ENCODE results near the gene TMEM248.
"Not testable (repeated sequence)": the region's sequence is repeated elsewhere in the genome, so short reads cannot be mapped to it uniquely, and the experiment has no call there.

TMEM248 gene

DNA sequence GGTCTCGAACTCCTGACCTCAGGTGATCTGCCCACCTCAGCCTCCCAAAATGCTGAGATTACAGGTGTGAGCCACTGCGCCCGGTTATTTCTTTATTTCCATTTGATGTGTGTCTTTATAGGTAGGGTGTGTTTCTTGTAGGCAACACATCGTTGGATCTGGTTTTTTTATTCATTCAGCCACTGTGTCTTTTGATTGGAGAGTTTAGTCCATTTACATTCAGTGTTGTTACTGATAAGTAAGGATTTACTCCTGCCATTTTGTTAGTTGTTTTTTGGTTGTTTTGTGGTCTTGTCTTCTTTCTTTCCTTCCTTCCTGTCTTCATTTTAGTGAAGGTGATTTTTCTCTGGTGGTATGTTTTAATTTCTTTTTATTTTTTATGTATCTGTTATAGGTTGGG, 16.9 kb downstream of the TMEM248 start:
- DNase-seq: no peak
- in situ Hi-C loops (cut with MboI; ENCODE audit: low pct_unique_long_range_greater_than_20kb, low sequenced_read_pairs): no loop called here

DNA sequence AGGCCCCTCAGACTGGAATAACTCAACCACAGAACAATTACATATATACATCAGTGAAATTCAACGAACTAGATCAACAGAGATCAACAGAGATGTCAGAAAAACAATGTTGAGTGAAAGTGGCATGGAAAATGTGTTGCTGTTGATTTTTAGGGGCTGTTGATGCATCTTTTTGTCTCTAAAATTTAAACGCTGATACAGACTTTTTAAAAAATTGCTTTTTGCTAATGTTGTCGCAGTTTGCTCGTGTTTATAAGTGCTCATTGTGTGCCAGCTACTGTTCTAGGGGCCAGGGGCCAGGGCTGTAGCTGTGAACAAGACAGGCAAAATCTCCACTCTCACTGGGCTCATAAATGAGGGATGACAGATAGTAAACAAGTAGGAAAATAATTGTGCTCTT, 18.3 kb downstream of the TMEM248 start:
- no peak for DNase-seq
- in situ Hi-C loops (cut with MboI; ENCODE audit: low pct_unique_long_range_greater_than_20kb, low sequenced_read_pairs): no loop called here

DNA sequence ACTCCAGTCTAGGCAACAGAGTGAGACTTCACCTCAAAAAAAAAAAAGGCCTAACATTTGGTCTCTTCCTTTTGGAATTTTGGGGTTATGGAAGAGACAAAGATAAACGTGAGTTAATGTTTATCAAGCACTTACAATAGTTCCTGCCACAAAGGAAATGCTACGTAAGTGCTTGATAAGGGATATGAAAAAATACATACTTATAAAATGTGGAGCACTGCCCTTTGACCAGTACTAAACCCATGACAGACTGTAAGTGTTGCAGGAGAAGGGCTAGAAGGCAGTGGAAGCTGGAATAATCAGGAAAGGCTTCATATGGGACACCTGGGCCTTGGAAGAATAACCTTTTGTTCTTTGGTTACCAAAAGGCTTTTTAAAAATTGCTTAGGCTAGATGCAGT, 25.5 kb downstream of the TMEM248 start:
- in situ Hi-C loops (cut with MboI; ENCODE audit: low pct_unique_long_range_greater_than_20kb, low sequenced_read_pairs): no loop called here
- no peak for DNase-seq

DNA sequence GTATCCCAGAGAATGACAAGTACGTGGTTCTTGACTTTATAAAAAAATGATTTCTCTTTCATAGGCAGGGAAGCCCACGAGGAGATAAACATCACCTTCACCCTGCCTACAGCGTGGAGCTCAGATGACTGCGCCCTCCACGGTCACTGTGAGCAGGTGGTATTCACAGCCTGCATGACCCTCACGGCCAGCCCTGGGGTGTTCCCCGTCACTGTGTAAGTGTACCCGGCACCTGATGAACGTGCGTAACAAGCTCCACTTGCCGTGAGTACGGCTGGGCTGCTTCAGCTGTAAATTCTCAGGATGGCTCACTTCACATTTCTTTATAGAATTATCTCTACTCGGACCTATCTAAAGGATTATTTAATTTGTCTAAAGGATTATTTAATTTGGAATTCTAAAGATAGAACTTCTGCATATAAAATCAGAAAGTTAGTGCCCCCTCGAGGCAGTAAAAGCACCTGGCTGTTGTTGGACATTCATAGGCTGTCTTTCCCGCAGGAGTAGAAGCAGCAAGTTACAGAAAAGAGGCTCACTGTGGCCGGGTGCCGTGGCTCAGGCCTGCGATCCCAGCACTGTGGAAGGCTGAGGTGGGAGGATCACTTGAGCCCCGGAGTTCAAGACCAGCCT, 27.6 kb downstream of the TMEM248 start:
- in situ Hi-C loops (cut with MboI; ENCODE audit: low pct_unique_long_range_greater_than_20kb, low sequenced_read_pairs): no loop called here

DNA sequence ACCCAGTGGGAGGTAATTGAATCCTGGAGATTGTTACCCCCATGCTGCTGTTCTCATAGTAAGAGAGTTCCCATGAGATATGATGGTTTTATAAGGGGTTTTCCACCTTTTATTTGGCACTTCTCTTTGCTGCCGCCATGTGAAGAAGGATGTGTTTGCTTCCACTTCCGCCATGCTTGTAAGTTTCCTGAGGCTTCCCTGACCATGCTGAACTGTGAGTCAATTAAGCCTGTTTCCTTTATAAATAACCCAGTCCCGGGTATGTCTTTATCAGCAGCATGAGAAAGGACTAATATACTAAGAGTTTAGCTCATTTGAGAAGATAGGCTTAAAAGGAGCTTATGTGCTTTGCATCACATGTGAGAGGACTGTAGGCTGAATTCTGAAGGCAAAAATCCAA, 29.3 kb downstream of the TMEM248 start:
- DNase-seq: no peak
- in situ Hi-C loops (cut with MboI; ENCODE audit: low pct_unique_long_range_greater_than_20kb, low sequenced_read_pairs): no loop called here

More for the DNA sequence above, 27.6 kb downstream of the TMEM248 start:
- DNase-seq: no peak

DNA sequence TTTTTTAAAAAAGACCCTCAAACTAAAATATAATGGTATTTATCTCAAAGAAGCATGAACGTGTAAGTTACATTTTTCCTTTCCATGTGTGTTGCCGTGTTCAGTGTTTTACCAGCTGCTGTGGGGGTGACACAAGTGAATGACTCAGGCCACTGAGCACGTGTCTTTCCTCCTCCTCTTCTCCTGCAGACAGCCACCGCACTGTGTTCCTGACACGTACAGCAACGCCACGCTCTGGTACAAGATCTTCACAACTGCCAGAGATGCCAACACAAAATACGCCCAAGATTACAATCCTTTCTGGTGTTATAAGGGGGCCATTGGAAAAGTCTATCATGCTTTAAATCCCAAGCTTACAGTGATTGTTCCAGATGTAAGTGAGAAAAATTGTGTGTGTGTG, 29.7 kb downstream of the TMEM248 start:
- in situ Hi-C loops (cut with MboI; ENCODE audit: low pct_unique_long_range_greater_than_20kb, low sequenced_read_pairs): no loop called here
- no peak for DNase-seq

DNA sequence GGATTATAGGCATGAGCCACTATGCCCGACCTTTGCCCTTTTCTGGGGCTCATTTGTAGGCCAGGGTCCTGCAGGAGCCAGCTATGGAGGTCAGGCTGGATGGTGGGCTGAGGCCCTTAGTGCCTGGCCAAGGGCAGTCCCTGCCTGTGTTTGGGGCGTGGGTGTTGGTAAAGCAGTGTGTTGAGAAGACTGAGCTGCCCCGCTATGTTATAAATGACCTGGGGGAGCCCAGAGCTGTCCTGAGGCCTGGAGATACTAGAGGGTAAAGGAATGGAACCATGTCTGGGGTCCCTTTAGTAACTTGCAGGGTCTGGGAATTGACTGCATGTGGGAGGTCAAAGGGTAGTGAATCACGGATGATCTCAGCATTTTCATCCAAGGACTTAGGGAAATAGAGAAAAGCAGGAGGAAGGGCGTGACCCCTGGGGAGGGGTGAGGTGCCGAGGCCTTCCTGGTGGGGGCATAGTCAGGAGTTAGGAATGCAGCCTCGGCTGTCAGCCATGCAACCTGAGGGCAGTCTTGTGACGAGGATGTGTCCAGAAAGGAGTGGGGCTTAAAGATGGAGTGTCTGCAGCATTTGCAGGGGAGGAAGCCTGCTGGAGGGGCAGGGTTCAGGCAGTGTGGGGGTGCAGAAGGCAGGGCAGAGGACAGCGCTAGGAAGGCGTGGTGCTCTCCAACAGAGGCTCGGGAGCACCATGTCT, 31.5 kb downstream of the TMEM248 start:
- in situ Hi-C loops (cut with MboI; ENCODE audit: low pct_unique_long_range_greater_than_20kb, low sequenced_read_pairs): no loop called here
- DNase-seq: no peak

DNA sequence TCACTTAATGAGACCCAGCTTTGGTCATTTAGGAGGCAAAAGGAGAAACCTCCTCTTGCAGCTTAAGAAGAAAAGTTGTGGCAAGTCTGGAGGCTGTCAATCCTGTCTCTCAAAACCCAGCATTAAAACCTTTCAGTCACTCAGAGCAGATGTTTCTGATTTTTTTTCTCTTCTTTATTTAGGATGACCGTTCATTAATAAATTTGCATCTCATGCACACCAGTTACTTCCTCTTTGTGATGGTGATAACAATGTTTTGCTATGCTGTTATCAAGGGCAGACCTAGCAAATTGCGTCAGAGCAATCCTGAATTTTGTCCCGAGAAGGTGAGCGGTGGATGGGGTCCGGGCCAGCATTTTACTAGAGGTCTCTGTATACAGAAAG, 32.0 kb downstream of the TMEM248 start:
- DNase-seq: no peak
- in situ Hi-C loops (cut with MboI; ENCODE audit: low pct_unique_long_range_greater_than_20kb, low sequenced_read_pairs): no loop called here

DNA sequence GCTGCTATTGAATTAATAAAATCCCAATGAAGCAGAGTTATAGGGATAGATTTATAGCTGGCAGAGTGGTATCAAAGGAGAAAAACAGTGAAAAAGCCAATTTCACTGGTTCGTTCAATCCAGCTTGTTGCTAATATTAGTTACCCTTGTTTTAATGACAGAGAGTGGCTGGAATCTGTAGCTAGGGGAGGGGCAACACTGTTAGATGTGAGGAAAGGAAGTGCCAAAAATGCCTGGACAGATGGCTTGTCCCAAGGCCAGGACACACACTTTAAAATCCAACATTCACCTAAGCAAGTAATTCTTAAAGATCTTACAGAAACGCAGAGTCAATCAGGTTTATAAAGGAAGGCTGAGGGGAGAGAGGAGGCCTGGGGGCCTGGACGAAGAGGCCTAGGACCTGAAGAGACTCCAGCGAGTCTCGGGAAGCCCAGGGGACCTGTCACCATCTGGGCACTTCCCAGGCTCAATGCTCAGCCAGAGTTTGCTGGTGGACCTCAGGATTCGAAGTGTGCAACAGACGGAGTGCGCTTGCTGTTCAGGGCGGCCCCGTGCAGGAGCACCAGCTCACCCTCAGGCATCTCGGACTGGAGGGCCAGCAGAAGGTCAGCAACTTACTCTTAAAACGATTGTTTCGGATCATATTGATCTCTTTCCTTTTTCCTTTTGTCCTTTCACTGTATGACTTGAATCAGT, 36.7 kb downstream of the TMEM248 start:
- in situ Hi-C loops (cut with MboI; ENCODE audit: low pct_unique_long_range_greater_than_20kb, low sequenced_read_pairs): no loop called here
- DNase-seq: no peak

DNA sequence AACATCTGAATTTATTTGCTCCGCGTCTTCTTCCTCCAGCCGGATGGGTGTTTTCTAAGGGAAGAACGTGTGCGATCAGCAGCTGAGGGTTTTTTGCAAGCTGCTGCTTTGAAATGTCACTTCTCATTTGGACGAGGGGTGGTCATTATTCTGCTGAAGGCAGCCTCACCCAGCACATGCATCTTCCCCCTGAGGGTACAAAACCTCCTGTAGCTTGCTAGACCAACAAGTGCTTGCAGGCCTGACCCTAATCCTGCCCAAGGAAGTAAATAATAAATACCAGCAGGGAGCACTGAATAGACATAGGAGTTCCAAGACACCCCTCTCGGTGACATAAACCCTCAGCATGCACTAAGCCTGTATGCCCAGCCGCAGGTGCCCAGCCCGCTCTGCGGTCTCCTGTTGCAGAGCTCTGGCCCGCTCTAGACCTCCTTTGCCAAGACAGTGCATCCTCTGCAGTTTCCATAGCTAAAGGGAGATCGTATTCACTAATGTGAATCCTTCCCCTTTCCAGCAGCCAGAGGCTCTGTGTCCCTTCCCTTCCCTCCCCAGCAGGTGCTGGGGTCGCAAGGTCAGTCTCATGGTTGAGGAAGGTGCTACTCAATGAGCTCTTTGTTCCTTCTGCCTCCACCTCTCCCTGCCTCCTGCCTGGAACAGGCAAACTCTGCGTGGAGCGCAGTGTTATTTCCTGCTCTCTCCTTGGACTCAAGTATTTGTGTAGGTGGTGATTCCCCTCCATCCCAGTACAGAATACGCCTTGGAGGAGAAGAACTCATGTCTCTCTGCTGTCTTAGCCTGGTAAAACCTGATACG, 37.7 kb downstream of the TMEM248 start:
- DNase-seq: no peak
- in situ Hi-C loops (cut with MboI; ENCODE audit: low pct_unique_long_range_greater_than_20kb, low sequenced_read_pairs): no loop called here

DNA sequence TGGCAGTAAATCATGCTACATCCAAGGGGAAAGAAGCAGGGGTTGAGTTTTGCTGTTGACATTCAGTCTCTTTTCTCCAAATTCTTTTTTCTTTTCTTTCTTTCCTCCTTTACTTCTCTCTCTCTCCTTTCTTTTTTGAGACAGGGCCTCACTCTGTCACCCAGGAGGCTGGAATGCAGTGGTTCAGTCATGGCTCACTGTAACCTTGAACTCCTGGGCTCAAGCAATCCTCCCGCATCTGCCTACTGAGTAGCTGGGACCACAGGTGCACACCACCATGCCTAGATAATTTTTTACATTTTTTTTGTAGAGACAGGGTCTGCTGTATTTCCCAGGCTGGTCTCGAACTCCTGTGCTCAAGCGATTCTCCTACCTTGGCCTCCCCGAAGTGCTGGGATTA, 39.2 kb downstream of the TMEM248 start:
- DNase-seq: no peak
- in situ Hi-C loops (cut with MboI; ENCODE audit: low pct_unique_long_range_greater_than_20kb, low sequenced_read_pairs): no loop called here

DNA sequence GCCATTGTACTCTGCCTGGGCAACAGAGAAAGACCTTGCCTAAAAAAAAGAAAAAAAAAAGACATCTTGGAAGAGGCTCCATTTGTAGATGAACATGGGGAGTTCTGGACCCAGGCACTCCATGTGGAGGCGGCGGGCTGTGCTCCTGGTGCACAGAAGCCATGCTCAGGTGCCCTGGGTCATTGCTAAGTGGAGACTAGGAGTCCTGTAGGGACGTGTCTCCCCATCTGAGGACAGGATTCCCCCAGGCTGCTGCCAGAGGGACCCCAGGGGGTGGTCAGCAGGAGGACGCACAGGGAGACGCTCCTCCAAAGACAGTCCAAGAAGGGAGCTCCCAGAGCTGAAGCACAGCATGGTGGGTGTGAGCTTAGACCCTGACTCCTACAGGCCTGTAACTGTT, 40.1 kb downstream of the TMEM248 start:
- in situ Hi-C loops (cut with MboI; ENCODE audit: low pct_unique_long_range_greater_than_20kb, low sequenced_read_pairs): no loop called here

DNA sequence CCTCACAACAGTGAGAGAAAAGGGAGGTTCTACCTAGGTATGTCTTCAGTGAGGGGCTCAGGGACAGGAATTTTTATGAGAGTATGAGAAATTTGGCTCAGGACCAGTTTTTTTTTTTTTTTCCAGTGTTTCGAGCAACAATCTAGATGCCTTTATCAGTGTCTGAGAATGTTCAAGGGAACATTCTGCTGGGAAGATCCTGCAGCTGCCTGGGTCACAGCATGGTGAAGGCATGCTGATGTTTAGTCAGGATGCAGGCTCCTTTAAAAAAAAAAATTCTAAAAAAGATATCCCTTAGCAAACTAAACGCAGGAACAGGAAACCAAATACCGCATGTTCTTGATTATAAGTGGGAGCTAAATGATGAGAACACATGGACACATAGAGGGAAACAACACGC, 43.4 kb downstream of the TMEM248 start:
- peak; percentile 14 for DNase-seq
- in situ Hi-C loops (cut with MboI; ENCODE audit: low pct_unique_long_range_greater_than_20kb, low sequenced_read_pairs): no loop called here

More for the DNA sequence above, 40.1 kb downstream of the TMEM248 start:
- DNase-seq: no peak

DNA sequence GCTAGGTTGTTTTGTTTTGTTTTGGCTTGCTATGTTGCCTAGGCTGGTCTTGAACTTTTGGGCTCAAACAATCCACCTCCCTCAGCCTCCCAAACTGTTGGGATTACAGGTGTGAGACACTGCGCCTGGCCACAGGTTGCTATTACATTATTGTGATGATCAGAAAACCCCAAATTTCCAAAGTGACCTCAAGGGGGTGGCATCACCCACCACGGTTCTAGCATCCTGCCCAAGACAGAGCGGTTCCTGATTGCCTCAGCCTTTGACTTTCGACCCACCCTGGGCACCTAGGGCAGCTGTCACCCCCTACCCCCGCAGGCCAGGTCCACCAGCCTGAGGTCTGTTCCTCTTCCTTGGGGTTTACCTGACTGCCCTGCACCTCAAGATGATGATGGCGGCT, 46.0 kb downstream of the TMEM248 start:
- DNase-seq: no peak
- in situ Hi-C loops (cut with MboI; ENCODE audit: low pct_unique_long_range_greater_than_20kb, low sequenced_read_pairs): no loop called here

DNA sequence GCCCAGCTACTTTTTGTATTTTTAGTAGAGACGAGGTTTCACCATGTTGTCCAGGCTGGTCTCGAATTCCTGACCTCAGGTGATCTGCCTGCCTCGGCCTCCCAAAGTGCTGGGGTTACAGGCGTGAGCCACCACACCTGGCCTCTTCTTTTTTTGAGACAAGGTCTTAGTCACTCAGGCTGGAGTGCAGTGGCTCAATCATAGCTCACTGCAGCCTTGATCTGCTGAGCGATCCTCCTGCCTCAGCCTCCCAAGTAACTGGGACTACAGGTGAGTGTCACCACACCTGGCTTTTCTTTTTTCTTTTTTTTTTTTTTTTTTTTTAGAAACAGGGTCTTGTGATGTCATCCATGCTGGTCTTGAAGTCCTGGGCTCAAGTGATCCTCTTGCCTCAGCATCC, 48.0 kb downstream of the TMEM248 start:
- DNase-seq; in situ Hi-C loops (cut with MboI; ENCODE audit: low pct_unique_long_range_greater_than_20kb, low sequenced_read_pairs): not testable (repeated sequence)

DNA sequence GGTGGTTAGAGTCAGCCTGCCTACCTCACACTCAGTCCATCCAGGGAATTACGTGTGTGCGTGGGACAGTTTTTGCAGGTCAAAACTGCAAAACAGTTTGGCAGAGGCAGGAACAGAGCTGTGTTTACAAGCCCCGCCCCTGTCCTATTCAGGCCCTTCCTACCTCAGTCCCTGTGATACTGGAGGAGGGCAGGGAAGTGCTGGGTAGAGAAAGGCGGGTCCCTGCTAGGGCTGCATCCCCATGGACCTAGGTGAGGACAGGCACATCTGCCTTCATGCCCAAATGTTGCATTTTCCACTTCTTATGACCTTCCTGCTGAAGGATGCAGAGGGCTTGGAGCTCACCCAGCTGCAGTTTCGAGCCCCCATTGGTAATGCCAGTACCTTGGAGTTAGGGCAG, 49.3 kb downstream of the TMEM248 start:
- DNase-seq: no peak
- in situ Hi-C loops (cut with MboI; ENCODE audit: low pct_unique_long_range_greater_than_20kb, low sequenced_read_pairs): no loop called here

DNA sequence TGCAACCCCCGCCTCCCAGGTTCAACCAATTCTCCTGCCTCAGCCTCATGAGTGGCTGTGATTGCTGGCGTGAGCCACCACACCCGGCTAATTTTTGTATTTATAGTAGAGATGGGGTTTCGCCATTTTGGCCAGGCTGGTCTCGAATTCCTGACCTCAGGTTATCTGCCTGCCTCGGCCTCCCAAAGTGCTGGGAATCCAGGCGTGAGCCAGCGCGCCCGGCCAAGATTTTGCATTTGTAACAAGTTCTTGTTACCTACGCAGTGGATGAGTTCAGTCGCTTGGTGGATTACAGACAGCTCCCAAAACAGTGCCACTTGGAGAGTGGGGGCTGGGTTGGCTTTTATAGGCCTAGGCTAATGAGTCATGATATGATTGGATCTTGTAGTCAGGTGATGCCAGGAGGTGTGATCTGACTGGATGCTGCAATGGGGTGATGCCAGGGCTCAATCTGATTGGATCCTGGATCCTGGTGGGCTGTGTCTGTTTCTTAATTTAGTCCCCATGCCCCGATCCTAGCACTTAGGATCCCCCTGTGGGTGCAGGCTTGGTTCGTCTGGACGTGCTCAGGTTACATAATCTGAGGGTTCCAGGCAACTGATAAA, 54.1 kb downstream of the TMEM248 start:
- in situ Hi-C loops (cut with MboI; ENCODE audit: low pct_unique_long_range_greater_than_20kb, low sequenced_read_pairs): no loop called here
- no peak for DNase-seq

DNA sequence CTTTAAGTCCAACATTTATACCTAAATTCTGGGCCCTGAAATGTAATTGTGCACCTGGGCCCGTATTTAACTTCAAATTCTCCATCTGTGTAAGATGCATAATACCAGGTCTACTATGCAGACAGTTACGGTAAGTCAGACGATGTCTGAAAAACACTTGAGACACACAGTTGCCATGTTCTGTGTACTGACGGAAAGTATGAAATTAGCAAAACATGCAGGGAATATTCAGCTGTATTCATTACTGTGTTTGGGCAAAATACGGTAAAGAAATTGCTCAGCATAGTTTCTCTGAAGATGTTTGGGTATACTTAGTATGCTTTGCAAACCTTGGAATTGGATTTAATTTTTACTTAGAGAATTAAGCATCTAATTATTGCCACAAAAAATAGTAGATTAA, 57.3 kb downstream of the TMEM248 start:
- DNase-seq; in situ Hi-C loops (cut with MboI; ENCODE audit: low pct_unique_long_range_greater_than_20kb, low sequenced_read_pairs): not testable (repeated sequence)

DNA sequence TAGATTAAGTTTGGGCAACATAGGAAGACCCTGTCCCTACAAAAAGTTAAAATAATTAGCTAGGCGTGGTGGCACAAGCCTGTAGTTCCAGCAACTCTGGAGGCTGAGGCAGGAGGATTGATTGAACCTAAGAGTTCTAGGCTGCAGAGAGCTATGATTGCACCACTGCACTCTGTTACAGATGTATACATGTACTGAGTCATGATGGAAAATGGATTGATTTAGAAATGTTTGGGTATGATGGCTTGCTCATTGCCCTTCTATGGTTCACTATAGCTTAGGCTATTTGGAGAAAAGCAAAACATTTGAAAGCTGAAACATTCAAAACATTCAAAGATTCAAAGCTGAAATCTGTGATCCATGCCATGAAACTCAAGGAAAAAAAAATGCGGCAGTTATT, 58.0 kb downstream of the TMEM248 start:
- in situ Hi-C loops (cut with MboI; ENCODE audit: low pct_unique_long_range_greater_than_20kb, low sequenced_read_pairs); DNase-seq: not testable (repeated sequence)

Measured in KBM-7 (cell line).